Stimulated activated CD8-positive, alpha-beta memory T cell treated with anti-CD3 and anti-CD28 coated beads, Interleukin-7, amount 100 ng/mL, for 1 hour (primary cell): ENCODE results near the gene NATD1.
"Not testable (repeated sequence)": the region's sequence is repeated elsewhere in the genome, so short reads cannot be mapped to it uniquely, and the experiment has no call there.

Experiments
- DNase-seq, 2 donors: peaks; one replicate each; pipeline ENCODE4 v3.0.0-alpha.2; 2020; ENCODE audit warnings: low read depth in 2 of 2

NATD1 gene

GRCh38 chr17:21246698-21247097 is 6.5 kb downstream of the NATD1 start:
- DNase-seq, result no peak

GRCh38 chr17:21245639-21246084 is 7.5 kb downstream of the NATD1 start:
- DNase-seq, result no peak

- DNase-seq, result no peak
Observed at GRCh38 chr17:21243516-21244303, 9.5 kb downstream of the NATD1 start.

GRCh38 chr17:21242780-21243515 is 10.3 kb downstream of the NATD1 start:
- DNase-seq, result no peak

GRCh38 chr17:21242026-21242697 is 11.0 kb downstream of the NATD1 start:
- no peak for DNase-seq

GRCh38 chr17:21241564-21241963 is 11.6 kb downstream of the NATD1 start:
- DNase-seq, result no peak

- no peak for DNase-seq
Observed at GRCh38 chr17:21240369-21241055, 12.7 kb downstream of the NATD1 start.

GRCh38 chr17:21239680-21240368 is 13.4 kb downstream of the NATD1 start:
- DNase-seq, result no peak

- DNase-seq, result no peak
Observed at GRCh38 chr17:21235921-21236320, 17.3 kb downstream of the NATD1 start.

GRCh38 chr17:21233581-21234347 is 19.4 kb downstream of the NATD1 start:
- no peak for DNase-seq

GRCh38 chr17:21232033-21232749 is 21.0 kb downstream of the NATD1 start:
- no peak for DNase-seq

GRCh38 chr17:21231533-21231932 is 21.7 kb downstream of the NATD1 start:
- no peak for DNase-seq

- no peak for DNase-seq
Observed at GRCh38 chr17:21228845-21229244, 24.4 kb downstream of the NATD1 start.

GRCh38 chr17:21228111-21228510 is 25.1 kb downstream of the NATD1 start:
- no peak for DNase-seq

GRCh38 chr17:21227277-21227676 is 25.9 kb downstream of the NATD1 start:
- DNase-seq, result not testable (repeated sequence)

- no peak for DNase-seq
Observed at GRCh38 chr17:21223086-21223485, 30.1 kb downstream of the NATD1 start.

- no peak for DNase-seq
Observed at GRCh38 chr17:21218831-21219380, 34.3 kb downstream of the NATD1 start.

GRCh38 chr17:21218101-21218500 is 35.1 kb downstream of the NATD1 start:
- no peak for DNase-seq

GRCh38 chr17:21217346-21217745 is 35.9 kb downstream of the NATD1 start:
- no peak for DNase-seq

- DNase-seq, result no peak
Observed at GRCh38 chr17:21215935-21216334, 37.3 kb downstream of the NATD1 start.
